Measurements from ENCODE around the gene WDR73.

Gene WDR73

GRCh38 chr15:84669726-84670125, 15.6 kb upstream of the WDR73 start:
- no peaks in the 10 kb centered on the region for H3K4me1 ChIP-seq (ENCODE audit: insufficient read depth, low read length)
- H3K27me3 ChIP-seq (ENCODE audit: insufficient read depth, low read length) = no peaks in the 10 kb centered on the region
- no peak overlapping the region for H3K4me3 ChIP-seq (ENCODE audit: low read length)
- H3K9me3 ChIP-seq (ENCODE audit: low read length) = no peaks in the 10 kb centered on the region
- H2AFZ ChIP-seq (ENCODE audit: low read depth, low read length) = no peak overlapping the region
- H3K36me3 ChIP-seq (ENCODE audit: insufficient read depth, low read length) = peaks cover 78% of the 10 kb centered on the region

DNA sequence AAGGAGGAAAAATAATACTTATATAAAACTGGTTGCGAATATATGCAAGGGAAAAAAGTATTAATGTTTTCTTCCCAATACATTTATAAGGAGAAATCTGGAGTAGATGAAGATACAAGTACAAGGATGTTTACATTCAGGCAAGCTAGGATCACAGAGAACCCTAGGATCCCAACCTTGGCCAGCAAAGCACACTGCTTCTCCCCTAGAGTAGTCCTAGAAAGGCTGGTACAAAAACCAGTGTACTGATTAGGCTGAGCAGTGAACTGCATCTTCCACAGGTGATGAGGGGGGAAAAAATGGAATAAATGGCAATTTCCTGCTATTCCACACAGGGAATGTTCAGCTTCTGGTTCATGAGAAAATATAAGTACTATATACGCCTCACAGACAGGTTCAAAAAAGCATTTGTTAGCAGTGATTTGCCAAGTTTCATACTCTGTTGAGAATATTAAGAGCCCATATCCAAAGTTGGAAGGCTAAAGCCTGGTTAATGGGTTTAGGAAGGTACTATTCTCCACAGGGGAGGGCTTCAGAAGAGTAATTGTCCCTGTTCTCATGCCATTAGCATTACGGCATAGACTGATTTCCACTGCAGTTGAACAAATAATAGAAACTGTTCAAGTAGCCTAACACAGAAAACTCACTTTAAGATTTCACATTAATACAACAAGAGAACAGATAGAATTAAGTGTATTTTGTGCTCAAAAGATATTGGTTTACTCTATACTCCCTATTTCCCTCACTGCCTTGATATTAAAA, 14.3 kb upstream of the WDR73 start:
- no peak overlapping the region for H2AFZ ChIP-seq (ENCODE audit: low read depth, low read length)
- H3K36me3 ChIP-seq (ENCODE audit: insufficient read depth, low read length) = peaks cover 75% of the 10 kb centered on the region
- H3K27me3 ChIP-seq (ENCODE audit: insufficient read depth, low read length) = no peaks in the 10 kb centered on the region
- no peak overlapping the region for H3K4me3 ChIP-seq (ENCODE audit: low read length)
- no peaks in the 10 kb centered on the region for H3K4me1 ChIP-seq (ENCODE audit: insufficient read depth, low read length)
- H3K9me3 ChIP-seq (ENCODE audit: low read length) = no peaks in the 10 kb centered on the region

GRCh38 chr15:84666373-84666772, 12.3 kb upstream of the WDR73 start:
- no peak overlapping the region for H3K4me3 ChIP-seq (ENCODE audit: low read length)
- H3K4me1 ChIP-seq (ENCODE audit: insufficient read depth, low read length) = no peaks in the 10 kb centered on the region
- H3K9me3 ChIP-seq (ENCODE audit: low read length) = no peaks in the 10 kb centered on the region
- peaks cover 70% of the 10 kb centered on the region for H3K36me3 ChIP-seq (ENCODE audit: insufficient read depth, low read length)
- H2AFZ ChIP-seq (ENCODE audit: low read depth, low read length) = no peak overlapping the region
- H3K27me3 ChIP-seq (ENCODE audit: insufficient read depth, low read length) = no peaks in the 10 kb centered on the region

DNA sequence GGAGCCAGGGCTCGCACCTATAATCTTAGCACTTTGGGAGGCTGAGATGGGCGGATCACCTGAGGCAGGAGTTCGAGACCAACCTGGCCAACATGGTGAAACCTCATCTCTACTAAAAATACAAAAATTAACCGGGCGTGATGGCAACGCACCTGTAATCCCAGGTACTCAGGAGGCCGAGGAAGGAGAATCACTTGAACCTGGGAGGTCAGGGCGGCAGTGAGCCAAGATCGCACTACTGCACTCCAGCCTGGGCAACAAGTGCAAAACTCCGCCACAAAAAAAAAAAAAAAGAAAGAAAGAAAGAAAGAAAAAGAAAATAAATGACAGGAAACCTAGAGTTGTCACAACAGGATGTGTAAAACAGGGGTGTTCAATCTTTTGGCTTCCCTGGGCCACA, 6.9 kb upstream of the WDR73 start:
- H3K4me3 ChIP-seq (ENCODE audit: low read length) = no peak overlapping the region
- H3K27me3 ChIP-seq (ENCODE audit: insufficient read depth, low read length) = no peaks in the 10 kb centered on the region
- no peaks in the 10 kb centered on the region for H3K4me1 ChIP-seq (ENCODE audit: insufficient read depth, low read length)
- no peaks in the 10 kb centered on the region for H3K9me3 ChIP-seq (ENCODE audit: low read length)
- peaks cover 33% of the 10 kb centered on the region for H3K36me3 ChIP-seq (ENCODE audit: insufficient read depth, low read length)
- no peak overlapping the region for H2AFZ ChIP-seq (ENCODE audit: low read depth, low read length)

DNA sequence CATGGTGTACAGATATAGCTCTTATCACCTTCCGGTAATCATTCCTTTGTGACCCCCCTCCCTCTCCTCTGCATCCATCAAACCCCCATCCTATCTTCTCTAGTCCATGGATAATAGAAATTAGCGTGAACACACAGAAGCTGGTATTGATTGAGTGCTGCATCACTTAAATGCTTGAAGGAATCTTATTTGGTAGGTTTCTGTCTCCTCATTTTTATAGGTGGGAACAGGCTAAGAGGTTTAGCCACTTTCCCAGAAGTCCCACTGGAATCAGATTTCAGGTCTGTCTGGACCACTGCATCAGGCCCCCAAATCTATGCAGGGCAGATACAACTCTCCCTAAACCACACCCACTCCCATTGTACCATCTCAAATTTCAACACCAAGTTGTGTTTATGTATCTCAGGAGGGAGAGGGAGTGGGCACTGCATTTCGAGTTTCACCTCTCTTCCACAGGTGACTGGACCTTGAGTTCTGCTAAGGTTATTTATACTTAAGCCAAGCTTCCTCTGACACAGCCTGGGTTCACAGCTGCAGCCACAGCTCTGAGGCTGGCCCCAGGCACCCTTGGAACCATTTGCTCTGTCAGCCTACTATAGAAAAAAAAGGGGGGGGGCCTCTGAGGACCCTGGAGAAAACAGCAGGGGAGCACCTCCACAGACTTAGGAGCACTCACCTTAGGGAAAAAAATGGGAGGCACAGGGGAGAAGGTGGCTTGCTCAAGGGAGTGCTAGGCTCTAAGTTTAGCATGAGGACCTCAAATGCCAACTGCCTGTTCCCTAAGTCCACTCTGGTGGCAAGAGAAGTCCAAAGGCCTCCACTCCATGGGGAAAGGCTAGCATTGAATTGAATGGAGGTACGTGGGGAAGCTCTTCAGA, 6.1 kb upstream of the WDR73 start:
- no peaks in the 10 kb centered on the region for H3K4me1 ChIP-seq (ENCODE audit: insufficient read depth, low read length)
- H2AFZ ChIP-seq (ENCODE audit: low read depth, low read length) = no peak overlapping the region
- peaks cover 25% of the 10 kb centered on the region for H3K36me3 ChIP-seq (ENCODE audit: insufficient read depth, low read length)
- H3K4me3 ChIP-seq (ENCODE audit: low read length) = no peak overlapping the region
- no peaks in the 10 kb centered on the region for H3K9me3 ChIP-seq (ENCODE audit: low read length)
- H3K27me3 ChIP-seq (ENCODE audit: insufficient read depth, low read length) = no peaks in the 10 kb centered on the region

DNA sequence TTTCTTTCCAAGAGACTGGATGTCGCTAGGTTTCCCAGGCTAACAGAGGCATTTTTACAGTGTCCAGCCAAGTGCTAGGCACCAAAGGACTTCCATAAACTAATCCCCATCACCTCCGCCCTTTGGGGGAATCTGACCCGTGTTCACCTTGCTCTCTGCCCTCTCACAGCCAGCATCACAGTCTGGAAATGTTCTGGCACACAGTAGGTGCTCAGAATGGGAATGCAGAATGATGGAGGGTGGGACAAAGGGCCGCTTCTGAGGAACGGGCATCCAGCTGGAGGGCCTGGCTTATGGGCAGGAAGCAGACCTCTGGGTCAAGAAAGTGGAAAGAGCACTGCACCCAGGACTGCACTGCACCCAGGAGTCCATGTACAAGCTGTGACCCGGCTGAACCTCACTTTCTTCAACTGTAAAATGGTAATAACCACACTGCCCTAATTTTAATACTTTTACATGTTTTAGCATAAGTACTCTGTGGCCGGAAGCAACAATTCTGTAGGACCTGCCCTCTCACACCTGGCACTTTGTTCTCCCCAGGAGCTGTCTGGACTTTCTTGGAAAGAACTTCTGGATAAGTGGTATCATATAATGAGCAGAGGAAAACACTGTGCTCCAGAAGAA, 4.8 kb upstream of the WDR73 start:
- Histone ChIP-seq H3K36me3 (ENCODE audit: insufficient read depth, low read length) (peaks cover 15% of the 10 kb centered on the region), H3K27me3 (ENCODE audit: insufficient read depth, low read length) (no peaks in the 10 kb centered on the region), H3K9me3 (ENCODE audit: low read length) (no peaks in the 10 kb centered on the region), H3K4me3 (ENCODE audit: low read length) (no peak overlapping the region), H2AFZ (ENCODE audit: low read depth, low read length) (no peak overlapping the region), H3K4me1 (ENCODE audit: insufficient read depth, low read length) (no peaks in the 10 kb centered on the region)

- Histone ChIP-seq H2AFZ (ENCODE audit: low read depth, low read length) (no peak within 1 kb of the TSS), H3K36me3 (ENCODE audit: insufficient read depth, low read length) (peaks cover 15% of the 10 kb centered on the region), H3K27me3 (ENCODE audit: insufficient read depth, low read length) (no peaks in the 10 kb centered on the region), H3K4me3 (ENCODE audit: low read length) (no peak within 1 kb of the TSS), H3K4me1 (ENCODE audit: insufficient read depth, low read length) (peaks cover 3% of the 10 kb centered on the region), H3K9me3 (ENCODE audit: low read length) (no peaks in the 10 kb centered on the region)
These were observed 4.2 kb upstream of the WDR73 start, which contains the start of gene NMB for GRCh38 chr15:84658080-84658787. TSS of gene NMB (minus strand) at chr15:84658199. CDS start at chr15:84658152, 47 bp downstream.

GRCh38 chr15:84657748-84658079, 3.6 kb upstream of the WDR73 start:
- no peaks in the 10 kb centered on the region for H3K9me3 ChIP-seq (ENCODE audit: low read length)
- no peak overlapping the region for H2AFZ ChIP-seq (ENCODE audit: low read depth, low read length)
- peaks cover 15% of the 10 kb centered on the region for H3K36me3 ChIP-seq (ENCODE audit: insufficient read depth, low read length)
- no peak overlapping the region for H3K4me3 ChIP-seq (ENCODE audit: low read length)
- H3K27me3 ChIP-seq (ENCODE audit: insufficient read depth, low read length) = no peaks in the 10 kb centered on the region
- peaks cover 7% of the 10 kb centered on the region for H3K4me1 ChIP-seq (ENCODE audit: insufficient read depth, low read length)

- Histone ChIP-seq H3K27me3 (ENCODE audit: insufficient read depth, low read length) (no peaks in the 10 kb centered on the region), H2AFZ (ENCODE audit: low read depth, low read length) (no peak overlapping the region), H3K9me3 (ENCODE audit: low read length) (no peaks in the 10 kb centered on the region)
These were observed 2.9 kb upstream of the WDR73 start for GRCh38 chr15:84656972-84657371.

GRCh38 chr15:84654689-84655453, 788 bp upstream of the WDR73 start:
- Histone ChIP-seq H3K4me3 (ENCODE audit: low read length) (peak overlapping the region; percentile 72), H3K36me3 (ENCODE audit: insufficient read depth, low read length) (peaks cover 25% of the 10 kb centered on the region), H3K27me3 (ENCODE audit: insufficient read depth, low read length) (no peaks in the 10 kb centered on the region), H3K4me1 (ENCODE audit: insufficient read depth, low read length) (peaks cover 8% of the 10 kb centered on the region), H2AFZ (ENCODE audit: low read depth, low read length) (no peak overlapping the region), H3K9me3 (ENCODE audit: low read length) (no peaks in the 10 kb centered on the region)

More at GRCh38 chr15:84656972-84657371, 2.9 kb upstream of the WDR73 start:
- Histone ChIP-seq H3K4me1 (ENCODE audit: insufficient read depth, low read length) (peaks cover 8% of the 10 kb centered on the region), H3K4me3 (ENCODE audit: low read length) (no peak overlapping the region), H3K36me3 (ENCODE audit: insufficient read depth, low read length) (peaks cover 19% of the 10 kb centered on the region)

DNA sequence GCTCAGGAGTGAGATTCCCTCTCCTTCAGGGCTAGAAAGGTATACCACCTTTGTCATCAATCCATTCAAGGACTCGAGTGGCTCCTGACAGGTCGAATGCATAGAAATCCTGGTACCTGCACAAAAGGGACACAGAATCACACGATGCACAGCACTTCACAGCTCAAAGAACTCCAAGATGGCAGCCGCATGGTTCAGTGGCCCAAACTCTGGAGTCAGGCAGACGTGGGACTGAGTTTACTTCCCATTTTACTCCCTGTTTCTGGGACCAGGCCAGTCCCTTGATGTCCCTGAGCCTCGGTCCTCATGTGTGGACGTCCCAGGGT, 536 bp downstream of the WDR73 start:
- peaks cover 8% of the 10 kb centered on the region for H3K4me1 ChIP-seq (ENCODE audit: insufficient read depth, low read length)
- H3K4me3 ChIP-seq (ENCODE audit: low read length) = peak overlapping the region; percentile 72
- H3K36me3 ChIP-seq (ENCODE audit: insufficient read depth, low read length) = peaks cover 36% of the 10 kb centered on the region
- H3K27me3 ChIP-seq (ENCODE audit: insufficient read depth, low read length) = no peaks in the 10 kb centered on the region
- no peaks in the 10 kb centered on the region for H3K9me3 ChIP-seq (ENCODE audit: low read length)
- H2AFZ ChIP-seq (ENCODE audit: low read depth, low read length) = no peak overlapping the region

- H3K36me3 ChIP-seq (ENCODE audit: insufficient read depth, low read length) = peaks cover 59% of the 10 kb centered on the region
- H3K4me1 ChIP-seq (ENCODE audit: insufficient read depth, low read length) = peaks cover 8% of the 10 kb centered on the region
- no peaks in the 10 kb centered on the region for H3K27me3 ChIP-seq (ENCODE audit: insufficient read depth, low read length)
- no peaks in the 10 kb centered on the region for H3K9me3 ChIP-seq (ENCODE audit: low read length)
- no peak overlapping the region for H2AFZ ChIP-seq (ENCODE audit: low read depth, low read length)
- H3K4me3 ChIP-seq (ENCODE audit: low read length) = no peak overlapping the region
These were observed 4.4 kb downstream of the WDR73 start for GRCh38 chr15:84649706-84650105.

Measured in neuron (in vitro differentiated cells).